WERI-Rb-1 (cell line): ENCODE results near the gene DLEC1.

Experiments used
- DNase-seq: peaks from one replicate; pipeline ENCODE4 v3.0.0-alpha.2; 2020
- H3K27ac ChIP-seq: fragments of 250-450 bp; sonication (Bioruptor Pico); 2 replicates; pipeline ENCODE4 v1.5.1; 2020; ENCODE audit warnings: mild to moderate bottlenecking, moderate library complexity
- H3K27me3 ChIP-seq: fragments of 250-450 bp; sonication (Bioruptor Pico); 2 replicates; pipeline ENCODE4 v1.5.1; 2021; ENCODE audit warnings: mild to moderate bottlenecking, low read depth, moderate library complexity; ENCODE audit not compliant: insufficient read depth, severe bottlenecking
- H3K36me3 ChIP-seq: fragments of 250-450 bp; sonication (Bioruptor Pico); 2 replicates; pipeline ENCODE4 v1.5.1; 2020; ENCODE audit warnings: mild to moderate bottlenecking, moderate library complexity
- H3K4me3 ChIP-seq: 2 replicates; pipeline ENCODE4 v1.5.1; 2011; ENCODE audit warnings: low read depth, mild to moderate bottlenecking, control low read depth, low read length
- H3K9me3 ChIP-seq: fragments of 250-450 bp; sonication (Bioruptor Pico); 2 replicates; pipeline ENCODE4 v1.5.1; 2021; ENCODE audit warnings: mild to moderate bottlenecking, moderate library complexity; ENCODE audit not compliant: severe bottlenecking
- CTCF ChIP-seq: IDR thresholded peaks from 2 replicates; pipeline ENCODE4 v1.5.1; 2011; ENCODE audit warnings: low read depth, mild to moderate bottlenecking, control low read depth, inconsistent platforms, low read length

DLEC1 gene

GRCh38 chr3:38100498-38100897, 61.5 kb downstream of the DLEC1 start:
- Histone ChIP-seq H3K27me3 (no peaks in the 10 kb centered on the region), H3K27ac (no peak overlapping the region), H3K4me3 (no peak overlapping the region), H3K36me3 (no peaks in the 10 kb centered on the region), H3K9me3 (no peaks in the 10 kb centered on the region)
- no peak for TF ChIP-seq CTCF
- DNase-seq: no peak

GRCh38 chr3:38101811-38102443, 62.9 kb downstream of the DLEC1 start:
- Histone ChIP-seq H3K27me3 (no peaks in the 10 kb centered on the region), H3K9me3 (no peaks in the 10 kb centered on the region), H3K4me3 (no peak overlapping the region), H3K36me3 (no peaks in the 10 kb centered on the region), H3K27ac (no peak overlapping the region)
- TF ChIP-seq CTCF: no peak
- no peak for DNase-seq

GRCh38 chr3:38102444-38102814, 63.4 kb downstream of the DLEC1 start:
- Histone ChIP-seq H3K27ac (no peak overlapping the region), H3K27me3 (no peaks in the 10 kb centered on the region), H3K36me3 (no peaks in the 10 kb centered on the region), H3K4me3 (no peak overlapping the region), H3K9me3 (no peaks in the 10 kb centered on the region)
- TF ChIP-seq CTCF: no peak
- no peak for DNase-seq

- DNase-seq: no peak
- Histone ChIP-seq H3K4me3 (no peak overlapping the region), H3K36me3 (no peaks in the 10 kb centered on the region), H3K27ac (no peak overlapping the region), H3K27me3 (no peaks in the 10 kb centered on the region), H3K9me3 (no peaks in the 10 kb centered on the region)
- no peak for TF ChIP-seq CTCF
These were observed 66.5 kb downstream of the DLEC1 start for GRCh38 chr3:38105525-38105924.

GRCh38 chr3:38107911-38108648, 69.1 kb downstream of the DLEC1 start:
- H3K4me3 ChIP-seq: no peak overlapping the region
- H3K27me3 ChIP-seq: no peaks in the 10 kb centered on the region
- no peaks in the 10 kb centered on the region for H3K9me3 ChIP-seq
- H3K36me3 ChIP-seq: no peaks in the 10 kb centered on the region
- no peak for TF ChIP-seq CTCF
- no peak for DNase-seq
- no peak overlapping the region for H3K27ac ChIP-seq
